Fibroblast of pulmonary artery (primary cell): Measurements from ENCODE around the gene ZSCAN10.
"Not testable (repeated sequence)": the region's sequence is repeated elsewhere in the genome, so short reads cannot be mapped to it uniquely, and the experiment has no call there.

Source experiments
- DNase-seq: peaks from one replicate; pipeline ENCODE4 v3.0.0-alpha.2; 2010; ENCODE audit warnings: low read depth
- H3K4me3 ChIP-seq: replicated peaks from 2 replicates; pipeline ENCODE4 v1.5.1; 2011; ENCODE audit warnings: low read depth, mild to moderate bottlenecking, control low read depth, low read length, moderate library complexity
- CTCF ChIP-seq: IDR thresholded peaks from 2 replicates; pipeline ENCODE4 v1.5.1; 2011; ENCODE audit warnings: mild to moderate bottlenecking, control low read depth, low read length, inconsistent platforms; ENCODE audit errors: missing control alignments

ZSCAN10 gene

DNA sequence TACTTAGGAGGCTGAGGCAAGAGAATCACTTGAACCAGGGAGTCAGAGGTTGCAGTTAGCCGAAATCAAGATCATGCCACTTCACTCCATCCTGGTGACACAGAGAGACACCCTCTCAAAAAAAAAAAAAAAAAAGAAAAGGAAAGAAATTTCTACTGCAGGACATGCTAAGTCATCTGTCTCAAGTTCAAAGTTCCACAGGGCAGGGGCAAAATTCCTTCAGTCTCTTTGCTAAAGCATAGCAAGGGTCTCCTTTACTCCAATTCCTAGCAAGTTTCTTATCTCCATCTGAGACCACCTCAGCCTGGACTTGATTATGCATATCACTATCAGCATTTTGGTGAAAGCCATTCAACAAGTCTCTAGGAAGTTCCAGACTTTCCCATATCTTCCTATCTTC lies 14.6 kb downstream of the ZSCAN10 start:
- no peak for DNase-seq
- H3K4me3 ChIP-seq, result no peak overlapping the region
- no peak for TF ChIP-seq CTCF

GRCh38 chr16:3083408-3083807 lies 15.7 kb downstream of the ZSCAN10 start:
- not testable (repeated sequence) for H3K4me3 ChIP-seq, DNase-seq

- DNase-seq, H3K4me3 ChIP-seq: not testable (repeated sequence)
Measured at GRCh38 chr16:3081957-3082356, 17.1 kb downstream of the ZSCAN10 start.

DNA sequence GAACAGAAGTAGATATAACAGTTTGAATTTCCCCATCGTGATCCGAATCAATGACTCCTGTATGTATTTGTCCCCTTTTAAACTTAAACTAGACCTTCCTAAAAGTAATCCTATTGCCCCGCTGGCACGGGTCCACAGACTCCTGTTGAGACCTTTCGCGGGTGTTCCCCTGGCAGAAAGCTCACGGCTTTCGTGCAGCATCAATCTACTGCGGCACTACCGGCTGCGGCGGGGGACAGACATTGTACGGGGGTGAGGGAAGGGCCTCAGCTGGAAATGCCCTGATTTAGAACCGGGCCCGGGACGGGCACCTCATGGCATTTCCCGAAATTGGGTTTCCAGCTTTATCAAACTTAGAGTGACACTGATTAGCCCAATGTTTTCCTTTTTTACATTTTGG lies 19.1 kb downstream of the ZSCAN10 start:
- DNase-seq, result no peak
- no peak overlapping the region for H3K4me3 ChIP-seq
- no peak for TF ChIP-seq CTCF

DNA sequence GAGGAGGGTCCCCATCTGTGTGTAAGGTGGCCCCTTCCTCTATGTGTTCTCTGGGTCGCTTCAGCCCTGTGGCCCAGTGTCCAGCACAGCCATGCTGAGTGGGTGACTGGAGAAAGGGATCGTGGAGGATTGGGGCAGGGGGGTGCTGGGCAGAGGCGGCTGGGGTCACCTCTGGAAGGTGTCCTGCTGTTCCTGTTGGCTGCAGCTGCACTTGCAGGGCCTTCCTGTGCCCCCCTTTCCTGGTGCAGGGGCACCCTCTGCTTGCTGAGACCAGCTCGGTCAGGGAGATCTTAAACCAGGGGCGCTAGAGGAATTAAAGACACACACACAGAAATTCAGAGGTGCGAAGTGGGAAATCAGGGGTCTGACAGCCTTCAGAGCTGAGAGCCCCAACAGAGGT lies 22.5 kb downstream of the ZSCAN10 start:
- no peak overlapping the region for H3K4me3 ChIP-seq
- no peak for DNase-seq
- TF ChIP-seq CTCF, result no peak

GRCh38 chr16:3075946-3076345 lies 23.1 kb downstream of the ZSCAN10 start:
- H3K4me3 ChIP-seq, DNase-seq: not testable (repeated sequence)

DNA sequence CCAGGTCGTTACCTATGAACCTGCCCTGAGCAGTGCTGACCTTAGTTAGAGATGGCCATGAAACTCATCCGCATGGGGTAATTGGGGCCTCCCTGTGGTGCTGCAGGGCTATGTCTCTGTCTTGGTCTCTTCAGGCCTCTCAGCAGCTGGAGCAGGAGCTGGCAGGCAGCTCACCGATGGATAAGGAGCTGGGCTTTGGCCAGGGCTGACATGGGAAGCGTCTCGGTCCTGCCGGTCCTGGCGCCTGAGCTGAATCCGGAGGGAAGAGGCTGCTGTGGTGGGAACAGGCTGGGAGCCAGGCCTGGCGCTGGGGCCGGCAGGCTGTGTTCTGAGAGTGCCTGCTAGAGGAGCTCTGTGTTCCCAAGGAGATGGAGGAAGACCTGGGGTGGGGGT lies 23.6 kb downstream of the ZSCAN10 start:
- no peak for TF ChIP-seq CTCF
- no peak for DNase-seq
- no peak overlapping the region for H3K4me3 ChIP-seq

GRCh38 chr16:3074860-3075522 lies 24.1 kb downstream of the ZSCAN10 start:
- H3K4me3 ChIP-seq, result no peak overlapping the region
- TF ChIP-seq CTCF, result no peak
- DNase-seq, result no peak

DNA sequence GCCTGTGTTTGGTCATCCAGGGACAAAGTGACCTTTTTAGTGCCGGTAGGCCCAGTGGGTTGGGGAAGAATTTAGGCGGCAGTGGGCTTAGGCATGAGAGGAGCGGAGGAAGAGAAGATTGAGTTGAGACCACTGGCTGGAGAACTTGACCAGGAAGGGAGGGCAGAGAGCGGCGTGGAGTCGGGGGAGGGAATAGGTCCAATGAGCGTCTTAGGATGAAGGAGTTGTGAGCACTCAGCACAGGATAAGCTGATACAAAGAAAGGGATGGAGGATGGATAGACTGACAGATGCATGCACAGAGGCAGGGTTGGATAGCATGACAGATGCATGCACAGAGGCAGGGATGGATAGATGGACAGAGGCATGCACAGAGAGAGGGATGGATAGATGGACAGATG lies 25.6 kb downstream of the ZSCAN10 start:
- no peak for TF ChIP-seq CTCF
- DNase-seq, result no peak
- H3K4me3 ChIP-seq, result no peak overlapping the region

DNA sequence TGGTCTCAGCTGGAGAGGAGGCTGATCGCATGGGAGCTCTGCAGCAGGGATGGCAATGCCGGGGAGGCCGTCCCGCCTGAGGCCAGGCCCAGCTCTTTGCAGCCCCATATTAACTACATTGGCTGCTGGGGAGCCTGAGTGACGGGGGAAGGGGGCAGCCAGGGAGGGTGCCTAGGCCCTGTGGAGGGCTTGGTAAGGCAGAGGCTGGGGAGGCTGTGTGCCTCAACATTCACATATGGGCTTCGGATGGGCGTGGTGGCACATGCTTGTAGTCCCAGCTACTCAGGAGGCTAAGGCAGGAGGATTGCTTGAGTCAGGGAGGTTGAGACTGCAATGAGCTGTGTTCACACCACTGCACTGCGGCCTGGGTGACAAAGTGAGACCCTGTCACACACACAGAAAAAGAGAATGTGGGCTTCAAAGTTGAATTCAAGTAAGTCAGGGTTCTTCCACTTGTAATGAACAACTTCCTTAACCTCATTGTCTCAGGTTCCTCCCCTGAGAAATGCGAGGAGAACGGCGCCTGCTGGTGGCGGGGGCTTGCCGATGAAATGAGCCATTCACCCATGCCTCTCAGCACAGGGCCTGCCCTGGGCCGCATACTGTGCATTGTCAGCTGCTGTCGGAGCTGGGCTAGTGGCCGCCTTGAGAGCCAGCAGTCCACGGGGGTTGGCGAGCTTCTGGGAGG lies 26.4 kb downstream of the ZSCAN10 start:
- DNase-seq, H3K4me3 ChIP-seq: not testable (repeated sequence)

DNA sequence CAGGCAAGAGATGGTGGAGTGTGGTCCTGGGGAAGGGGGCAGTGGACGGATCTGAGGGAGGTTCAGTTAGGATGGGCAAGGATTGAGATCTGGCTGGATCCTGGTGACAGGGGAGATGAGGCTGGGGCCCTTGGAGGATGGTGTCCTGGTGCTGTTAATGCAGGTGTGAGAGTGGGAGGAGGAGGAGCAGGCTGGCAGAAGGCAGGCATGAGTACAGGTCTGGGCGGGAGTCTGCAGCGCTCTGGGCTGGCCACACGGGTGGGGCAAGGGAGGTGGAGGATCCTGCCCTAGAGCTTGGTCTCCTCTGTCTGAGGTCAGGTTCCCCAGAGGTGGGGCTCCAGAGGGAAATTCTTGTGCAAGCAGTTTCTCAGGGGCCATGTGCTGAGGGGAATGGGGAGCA lies 26.9 kb downstream of the ZSCAN10 start:
- DNase-seq, H3K4me3 ChIP-seq: not testable (repeated sequence)
